Measurements from ENCODE around the gene PTPRK.

Gene PTPRK

DNA sequence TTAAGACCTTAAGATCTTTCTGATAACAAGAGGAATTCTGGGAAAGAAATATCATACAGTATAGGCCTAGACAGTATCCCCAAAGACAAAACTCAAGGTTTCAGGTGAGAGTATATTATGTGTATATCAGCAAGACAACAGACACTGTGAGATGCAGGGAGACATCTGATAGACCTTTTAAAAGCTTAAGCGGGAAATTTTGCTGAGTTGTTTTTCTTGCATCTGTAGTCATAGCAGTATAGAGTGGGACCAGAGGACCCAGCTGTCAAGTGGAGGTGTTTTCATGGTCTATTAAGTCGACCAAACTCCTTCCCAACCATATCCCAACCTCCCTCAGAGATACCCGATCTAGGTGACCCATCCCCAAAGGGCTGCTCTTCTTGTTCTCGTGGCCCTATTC is 521.4 kb downstream of the PTPRK start:
- Histone ChIP-seq H3K9ac (ENCODE audit: low read length) (no peak overlapping the region), H2BK5ac (ENCODE audit: low read depth, low read length, poor library complexity) (no peak overlapping the region), H3K14ac (ENCODE audit: low read length) (no peak overlapping the region), H2AFZ (ENCODE audit: insufficient read depth, low read length, poor library complexity) (no peak overlapping the region), H4K12ac (ENCODE audit: low read depth, low read length) (no peak overlapping the region), H3K36me3 (ENCODE audit: control insufficient read depth in 1 of 2, insufficient read depth in 2 of 2, low read length in 2 of 2) (no peaks in the 10 kb centered on the region), H2AK5ac (ENCODE audit: low read length) (no peak overlapping the region), H3K27ac (ENCODE audit: low read depth, low read length) (no peak overlapping the region), H4K8ac (ENCODE audit: low read depth, low read length) (no peak overlapping the region), H3K27me3 (ENCODE audit: insufficient read depth, low read length) (no peaks in the 10 kb centered on the region), H3K4ac (ENCODE audit: low read depth, low read length) (no peak overlapping the region), H3K9me3 (ENCODE audit: insufficient read depth, low read depth, low read length) (no peaks in the 10 kb centered on the region), H3K79me1 (ENCODE audit: low read length) (no peaks in the 10 kb centered on the region), H4K91ac (ENCODE audit: low read depth, low read length) (no peak overlapping the region), H3K23ac (ENCODE audit: low read length) (no peak overlapping the region), H3K4me3 (ENCODE audit: low read depth, low read length) (no peak overlapping the region), H3K18ac (ENCODE audit: low read length) (no peak overlapping the region), H3K4me2 (ENCODE audit: low read length) (no peak overlapping the region), H3K4me1 (ENCODE audit: control insufficient read depth in 1 of 2, insufficient read depth in 2 of 2, low read length in 2 of 2) (no peaks in the 10 kb centered on the region), H2BK12ac (ENCODE audit: low read length) (no peak overlapping the region), H2BK120ac (ENCODE audit: insufficient read depth, low read length, poor library complexity) (no peak overlapping the region), H3K79me2 (ENCODE audit: control insufficient read depth, insufficient read depth, low read length, poor library complexity) (no peaks in the 10 kb centered on the region)
- DNase-seq, result no peak
- WGBS (ENCODE audit: extremely low coverage, insufficient coverage, insufficient read length), result no CpG with 5 or more reads among the region's 4 CpGs

DNA sequence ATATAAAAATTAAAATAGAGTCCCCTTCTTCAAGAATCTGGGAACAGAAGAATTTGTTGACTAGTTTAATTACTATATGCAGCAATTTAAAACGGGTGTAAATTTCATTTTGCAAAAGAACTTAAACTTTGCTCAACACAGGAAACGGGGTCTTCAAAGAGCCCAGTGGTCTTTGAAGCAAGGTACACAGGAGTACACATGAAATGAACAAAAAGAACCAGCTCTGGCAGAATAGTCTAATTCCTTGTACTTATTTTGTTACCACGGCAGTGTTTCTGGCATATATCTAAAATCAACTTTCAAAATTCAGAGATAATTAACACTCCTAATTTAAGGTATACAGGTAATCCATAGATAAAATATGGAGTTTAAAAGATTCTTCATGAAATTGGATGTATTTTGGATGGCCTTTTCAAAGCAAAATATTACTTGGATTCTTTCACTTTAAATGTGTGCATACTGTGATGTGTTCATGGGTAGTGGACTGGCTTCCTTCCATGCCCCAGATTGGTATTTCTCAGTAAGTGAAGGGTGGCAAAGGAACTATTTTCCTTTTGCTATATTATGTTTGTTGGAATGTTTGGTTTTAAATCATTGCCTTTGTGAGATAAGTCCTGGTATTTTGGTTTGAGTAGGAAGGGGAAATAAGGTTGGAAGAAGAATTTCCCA is 522.8 kb downstream of the PTPRK start:
- no peaks in the 10 kb centered on the region for H3K79me1 ChIP-seq (ENCODE audit: low read length)
- no peak overlapping the region for H3K4me3 ChIP-seq (ENCODE audit: low read depth, low read length)
- no peak for DNase-seq
- no peak overlapping the region for H3K9ac ChIP-seq (ENCODE audit: low read length)
- no peaks in the 10 kb centered on the region for H3K9me3 ChIP-seq (ENCODE audit: insufficient read depth, low read depth, low read length)
- no CpG with 5 or more reads among the region's 3 CpGs for whole genome bisulfite sequencing (ENCODE audit: extremely low coverage, insufficient coverage, insufficient read length)
- H2BK5ac ChIP-seq (ENCODE audit: low read depth, low read length, poor library complexity), result no peak overlapping the region
- no peak overlapping the region for H2BK120ac ChIP-seq (ENCODE audit: insufficient read depth, low read length, poor library complexity)
- H2AFZ ChIP-seq (ENCODE audit: insufficient read depth, low read length, poor library complexity), result no peak overlapping the region
- no peak overlapping the region for H4K8ac ChIP-seq (ENCODE audit: low read depth, low read length)
- no peaks in the 10 kb centered on the region for H3K4me1 ChIP-seq (ENCODE audit: control insufficient read depth in 1 of 2, insufficient read depth in 2 of 2, low read length in 2 of 2)
- no peak overlapping the region for H2BK12ac ChIP-seq (ENCODE audit: low read length)
- no peak overlapping the region for H3K14ac ChIP-seq (ENCODE audit: low read length)
- H3K79me2 ChIP-seq (ENCODE audit: control insufficient read depth, insufficient read depth, low read length, poor library complexity), result no peaks in the 10 kb centered on the region
- no peaks in the 10 kb centered on the region for H3K27me3 ChIP-seq (ENCODE audit: insufficient read depth, low read length)
- H3K4ac ChIP-seq (ENCODE audit: low read depth, low read length), result no peak overlapping the region
- H3K36me3 ChIP-seq (ENCODE audit: control insufficient read depth in 1 of 2, insufficient read depth in 2 of 2, low read length in 2 of 2), result no peaks in the 10 kb centered on the region
- H4K91ac ChIP-seq (ENCODE audit: low read depth, low read length), result no peak overlapping the region
- no peak overlapping the region for H2AK5ac ChIP-seq (ENCODE audit: low read length)
- no peak overlapping the region for H4K12ac ChIP-seq (ENCODE audit: low read depth, low read length)
- no peak overlapping the region for H3K27ac ChIP-seq (ENCODE audit: low read depth, low read length)
- H3K4me2 ChIP-seq (ENCODE audit: low read length), result no peak overlapping the region
- no peak overlapping the region for H3K23ac ChIP-seq (ENCODE audit: low read length)
- H3K18ac ChIP-seq (ENCODE audit: low read length), result no peak overlapping the region

- Histone ChIP-seq H3K18ac (ENCODE audit: low read length) (no peak overlapping the region), H2BK120ac (ENCODE audit: insufficient read depth, low read length, poor library complexity) (no peak overlapping the region), H3K27me3 (ENCODE audit: insufficient read depth, low read length) (no peaks in the 10 kb centered on the region), H2BK5ac (ENCODE audit: low read depth, low read length, poor library complexity) (no peak overlapping the region), H3K4ac (ENCODE audit: low read depth, low read length) (no peak overlapping the region), H3K4me2 (ENCODE audit: low read length) (no peak overlapping the region), H3K9ac (ENCODE audit: low read length) (no peak overlapping the region), H3K9me3 (ENCODE audit: insufficient read depth, low read depth, low read length) (no peaks in the 10 kb centered on the region), H3K4me3 (ENCODE audit: low read depth, low read length) (no peak overlapping the region), H3K23ac (ENCODE audit: low read length) (no peak overlapping the region), H4K91ac (ENCODE audit: low read depth, low read length) (no peak overlapping the region), H4K12ac (ENCODE audit: low read depth, low read length) (no peak overlapping the region), H2AFZ (ENCODE audit: insufficient read depth, low read length, poor library complexity) (no peak overlapping the region), H3K4me1 (ENCODE audit: control insufficient read depth in 1 of 2, insufficient read depth in 2 of 2, low read length in 2 of 2) (no peaks in the 10 kb centered on the region), H3K14ac (ENCODE audit: low read length) (no peak overlapping the region), H3K36me3 (ENCODE audit: control insufficient read depth in 1 of 2, insufficient read depth in 2 of 2, low read length in 2 of 2) (no peaks in the 10 kb centered on the region), H3K27ac (ENCODE audit: low read depth, low read length) (no peak overlapping the region), H3K79me1 (ENCODE audit: low read length) (no peaks in the 10 kb centered on the region), H3K79me2 (ENCODE audit: control insufficient read depth, insufficient read depth, low read length, poor library complexity) (no peaks in the 10 kb centered on the region), H4K8ac (ENCODE audit: low read depth, low read length) (no peak overlapping the region), H2BK12ac (ENCODE audit: low read length) (no peak overlapping the region), H2AK5ac (ENCODE audit: low read length) (no peak overlapping the region)
- no peak for DNase-seq
- WGBS (ENCODE audit: extremely low coverage, insufficient coverage, insufficient read length), result no CpG with 5 or more reads among the region's 3 CpGs
These were observed 523.5 kb downstream of the PTPRK start for GRCh38 chr6:127996925-127997324.

GRCh38 chr6:127992144-127992543 is 528.3 kb downstream of the PTPRK start:
- Histone ChIP-seq H3K79me1 (ENCODE audit: low read length) (no peaks in the 10 kb centered on the region), H3K27ac (ENCODE audit: low read depth, low read length) (no peak overlapping the region), H3K4ac (ENCODE audit: low read depth, low read length) (no peak overlapping the region), H3K36me3 (ENCODE audit: control insufficient read depth in 1 of 2, insufficient read depth in 2 of 2, low read length in 2 of 2) (no peaks in the 10 kb centered on the region), H2AFZ (ENCODE audit: insufficient read depth, low read length, poor library complexity) (no peak overlapping the region), H4K8ac (ENCODE audit: low read depth, low read length) (no peak overlapping the region), H3K9me3 (ENCODE audit: insufficient read depth, low read depth, low read length) (no peaks in the 10 kb centered on the region), H2BK12ac (ENCODE audit: low read length) (no peak overlapping the region), H2BK120ac (ENCODE audit: insufficient read depth, low read length, poor library complexity) (no peak overlapping the region), H3K9ac (ENCODE audit: low read length) (no peak overlapping the region), H3K27me3 (ENCODE audit: insufficient read depth, low read length) (no peaks in the 10 kb centered on the region), H2BK5ac (ENCODE audit: low read depth, low read length, poor library complexity) (no peak overlapping the region), H4K12ac (ENCODE audit: low read depth, low read length) (no peak overlapping the region), H2AK5ac (ENCODE audit: low read length) (no peak overlapping the region), H3K79me2 (ENCODE audit: control insufficient read depth, insufficient read depth, low read length, poor library complexity) (no peaks in the 10 kb centered on the region), H3K18ac (ENCODE audit: low read length) (no peak overlapping the region), H3K4me3 (ENCODE audit: low read depth, low read length) (no peak overlapping the region), H3K14ac (ENCODE audit: low read length) (no peak overlapping the region), H3K23ac (ENCODE audit: low read length) (no peak overlapping the region), H3K4me2 (ENCODE audit: low read length) (no peak overlapping the region), H3K4me1 (ENCODE audit: control insufficient read depth in 1 of 2, insufficient read depth in 2 of 2, low read length in 2 of 2) (no peaks in the 10 kb centered on the region), H4K91ac (ENCODE audit: low read depth, low read length) (no peak overlapping the region)
- no peak for DNase-seq
- WGBS (ENCODE audit: extremely low coverage, insufficient coverage, insufficient read length), result no CpG with 5 or more reads among the region's 1 CpG
